Cardiac fibroblast (primary cell): ENCODE measurements around the gene ZNF526.
A peak's percentile ranks its signal among the peaks of the same experiment; 100 is the strongest.

Experiments
- DNase-seq, 2 donors: peaks; one replicate each; pipeline versions ENCODE4 v3.0.0 to v3.0.0-alpha.2; 2010; ENCODE audit warnings: low read depth in 2 of 2
- H3K4me3 ChIP-seq, 2 donors: replicated peaks in 1 of 2; 1 replicate in 1 of 2; 2 replicates in 1 of 2; pipeline ENCODE4 v1.5.1; 2011; ENCODE audit warnings: low read depth in 2 of 2, low read length in 2 of 2, mild to moderate bottlenecking in 2 of 2, moderate library complexity in 1 of 2
- CTCF ChIP-seq: IDR thresholded peaks from one replicate; pipeline ENCODE4 v1.5.1; 2011; ENCODE audit warnings: low read depth, mild to moderate bottlenecking, low read length, inconsistent platforms

Gene ZNF526

DNA sequence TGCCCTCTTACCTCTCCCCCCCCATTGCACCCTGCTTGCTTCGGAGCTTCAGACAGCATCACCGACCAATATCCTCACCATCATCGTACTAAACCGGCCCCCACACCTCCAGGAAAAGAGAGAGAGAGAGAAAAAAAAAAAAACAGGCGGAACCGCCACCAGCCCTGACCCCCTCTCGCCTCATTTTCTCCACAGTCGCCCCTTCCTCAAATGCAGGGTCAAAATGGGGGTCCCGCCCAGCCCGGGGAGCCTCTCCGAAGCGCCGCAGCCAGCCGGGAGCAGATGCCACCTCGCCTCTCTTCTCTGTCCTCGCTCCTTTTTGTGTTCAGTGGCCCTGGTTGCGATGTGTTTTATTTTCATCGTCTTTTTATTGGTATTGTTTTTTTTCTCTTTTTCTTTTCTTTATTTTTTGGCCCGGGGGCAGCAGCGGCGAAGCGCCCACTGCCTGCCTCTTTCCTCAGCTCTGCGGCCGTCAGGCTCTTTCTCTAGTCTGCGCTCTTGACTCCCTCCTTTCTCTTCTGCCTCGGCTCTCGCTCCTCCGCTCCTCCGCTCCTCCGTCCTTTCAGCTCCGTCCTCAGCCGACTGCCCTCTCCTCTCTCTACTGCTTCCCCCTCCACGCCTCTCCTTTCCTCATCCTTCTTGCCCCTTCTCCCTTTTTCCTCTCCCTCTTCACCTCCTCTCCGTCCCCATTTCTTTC lies 44.0 kb upstream of the ZNF526 start:
- no peak for TF ChIP-seq CTCF
- H3K4me3 ChIP-seq = peak overlapping the region; percentile 36 to 53
- DNase-seq = peak; percentile 19 to 26

- no peak for DNase-seq
- peak overlapping the region; percentile 36 to 53 for H3K4me3 ChIP-seq
- no peak for TF ChIP-seq CTCF
Measured at GRCh38 chr19:42176649-42176989, 43.5 kb upstream of the ZNF526 start.

DNA sequence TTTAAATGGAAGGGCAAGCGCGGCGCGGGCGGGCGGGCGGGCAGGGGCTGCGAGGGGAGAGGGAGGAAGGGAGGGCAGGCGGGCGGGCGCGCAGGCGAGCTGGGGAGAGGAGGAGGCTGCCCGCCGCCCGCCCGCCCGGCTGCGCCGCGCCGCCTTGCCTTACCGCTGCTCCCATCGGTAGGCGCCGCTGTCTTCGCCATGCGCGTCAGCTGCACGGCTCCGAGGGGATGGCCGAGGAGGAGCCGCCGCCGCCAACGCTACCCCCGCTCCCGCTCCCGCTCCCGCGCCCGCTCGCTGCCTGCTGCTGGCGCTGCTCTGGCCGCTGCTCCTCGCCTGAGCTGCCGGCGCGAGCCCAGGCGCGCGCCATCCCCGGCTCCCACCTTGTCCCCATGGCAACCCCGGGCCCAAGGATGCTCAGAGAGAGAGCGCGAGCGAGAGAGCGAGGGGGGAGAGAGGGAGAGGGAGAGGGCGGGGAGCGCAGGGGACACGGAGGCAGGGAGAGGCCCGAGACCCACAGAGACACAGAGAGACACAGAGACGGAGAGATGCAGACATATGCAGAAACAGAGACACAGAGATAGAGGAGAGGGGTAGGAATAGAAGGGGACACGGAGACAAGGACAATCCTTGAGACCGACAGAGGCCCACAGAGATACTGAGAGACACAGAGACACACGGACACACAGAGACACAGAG lies 43.0 kb upstream of the ZNF526 start:
- peak overlapping the region; percentile 36 to 53 for H3K4me3 ChIP-seq
- TF ChIP-seq CTCF = peak; percentile 28
- DNase-seq = peak; percentile 73 to 74

DNA sequence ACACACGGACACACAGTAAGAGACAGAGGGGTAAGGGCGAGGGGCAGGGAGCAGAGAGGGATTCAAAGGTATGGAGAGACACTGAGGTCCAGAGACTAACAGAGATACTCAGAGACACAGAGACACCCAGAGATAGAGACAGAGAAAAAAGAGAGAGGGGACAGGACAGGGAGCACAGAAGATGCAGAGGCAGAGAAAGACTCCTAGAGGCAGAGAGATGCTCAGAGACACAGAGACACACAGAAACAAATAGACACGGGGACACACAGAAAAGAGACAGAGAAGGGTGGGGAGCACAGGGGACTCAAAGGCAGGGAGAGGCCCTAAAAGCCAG lies 42.5 kb upstream of the ZNF526 start:
- no peak for TF ChIP-seq CTCF
- H3K4me3 ChIP-seq = no peak overlapping the region
- DNase-seq = no peak

- TF ChIP-seq CTCF = peak; percentile 48
- DNase-seq = no peak
- H3K4me3 ChIP-seq = no peak overlapping the region
Measured at GRCh38 chr19:42178791-42179674, 41.1 kb upstream of the ZNF526 start.

GRCh38 chr19:42184401-42184861 lies 35.7 kb upstream of the ZNF526 start:
- TF ChIP-seq CTCF = peak; percentile 92
- peak; percentile 87 to 90 for DNase-seq
- H3K4me3 ChIP-seq = no peak overlapping the region
